HEK293 (cell line): ENCODE results near the gene CASP8.
A peak's percentile ranks its signal among the peaks of the same experiment; 100 is the strongest.

ENCODE experiments used
- CTCF ChIA-PET: fragments of 350-600 bp; formaldehyde crosslinking; extraction: SDS; loops from one replicate; lab custom pipeline; 2021; ENCODE audit warnings: antibody characterized with exemption; lab: Yijun Ruan, JAX
- POLR2A ChIA-PET: fragments of 300-600 bp; formaldehyde crosslinking; extraction: SDS; loops from one replicate; lab custom pipeline; 2020; ENCODE audit warnings: antibody characterized with exemption, inconsistent platforms; lab: Yijun Ruan, JAX
- H3K27ac ChIP-seq: fragments of 200-500 bp; sonication (Bioruptor generic); 2 replicates; pipeline ENCODE4 v1.5.1; 2014; ENCODE audit warnings: low read depth, low read length, control low read depth, inconsistent platforms; ENCODE audit errors: extremely low read depth
- H3K36me3 ChIP-seq, 2 experiments: fragments of 200-500 bp in 1 of 2; sonication (Bioruptor generic) in 1 of 2; 1 replicate in 1 of 2; 2 replicates in 1 of 2; pipeline ENCODE4 v1.5.1; 2014 to 2017; ENCODE audit warnings: inconsistent platforms in 2 of 2, low read length in 2 of 2; ENCODE audit not compliant: control insufficient read depth in 2 of 2, insufficient read depth in 1 of 2
- H3K4me1 ChIP-seq: fragments of 200-500 bp; sonication (Bioruptor generic); 2 replicates; pipeline ENCODE4 v1.5.1; 2014; ENCODE audit warnings: mild to moderate bottlenecking, low read length, inconsistent platforms; ENCODE audit not compliant: control insufficient read depth, insufficient read depth
- H3K4me3 ChIP-seq: 2 replicates; pipeline ENCODE4 v1.5.1; 2011; ENCODE audit warnings: low read depth, mild to moderate bottlenecking, control low read depth, low read length, moderate library complexity
- H3K9me3 ChIP-seq: fragments of 200-500 bp; sonication (Bioruptor generic); 2 replicates; pipeline ENCODE4 v1.5.1; 2014; ENCODE audit warnings: low read depth, low read length, inconsistent platforms; ENCODE audit not compliant: control insufficient read depth, insufficient read depth
- FEZF1 ChIP-seq: fragments of 450-650 bp; formaldehyde crosslinking; IDR thresholded peaks from 2 replicates; pipeline ENCODE4 v1.5.1; 2016; ENCODE audit warnings: missing biosample characterization, missing genetic modification characterization
- GLI4 ChIP-seq: fragments of 450-650 bp; formaldehyde crosslinking; IDR thresholded peaks from 2 replicates; pipeline ENCODE4 v1.5.1; 2016; ENCODE audit warnings: missing biosample characterization, missing genetic modification characterization
- KLF1 ChIP-seq: fragments of 450-650 bp; formaldehyde crosslinking; IDR thresholded peaks from 2 replicates; pipeline ENCODE4 v1.5.1; 2016; ENCODE audit warnings: missing biosample characterization, missing genetic modification characterization
- MYNN ChIP-seq: fragments of 450-650 bp; formaldehyde crosslinking; IDR thresholded peaks from 2 replicates; pipeline ENCODE4 v1.5.1; 2016; ENCODE audit warnings: missing biosample characterization, missing genetic modification characterization, borderline replicate concordance
- ZNF140 ChIP-seq: fragments of 450-650 bp; formaldehyde crosslinking; IDR thresholded peaks from 2 replicates; pipeline ENCODE4 v1.5.1; 2016; ENCODE audit warnings: missing biosample characterization, missing genetic modification characterization
- ZNF221 ChIP-seq: fragments of 450-650 bp; formaldehyde crosslinking; IDR thresholded peaks from 2 replicates; pipeline ENCODE4 v1.5.1; 2017; ENCODE audit warnings: missing biosample characterization, missing genetic modification characterization, borderline replicate concordance
- ZNF398 ChIP-seq: fragments of 450-650 bp; formaldehyde crosslinking; IDR thresholded peaks from 2 replicates; pipeline ENCODE4 v1.5.1; 2017; ENCODE audit warnings: missing biosample characterization, missing genetic modification characterization
- ZNF416 ChIP-seq: fragments of 450-650 bp; formaldehyde crosslinking; IDR thresholded peaks from 2 replicates; pipeline ENCODE4 v1.5.1; 2016; ENCODE audit warnings: missing biosample characterization, missing genetic modification characterization
- ZNF518A ChIP-seq: fragments of 450-650 bp; formaldehyde crosslinking; conservative IDR thresholded peaks from 2 replicates; pipeline ENCODE4 v1.5.1; 2016; ENCODE audit warnings: low read depth, missing biosample characterization, missing genetic modification characterization
- ZNF600 ChIP-seq: fragments of 450-650 bp; formaldehyde crosslinking; IDR thresholded peaks from 2 replicates; pipeline ENCODE4 v1.5.1; 2016; ENCODE audit warnings: missing biosample characterization, missing genetic modification characterization
- TF ChIP-seq, protein P1 (sequence below): fragments of 450-650 bp; formaldehyde crosslinking; IDR thresholded peaks from 2 replicates; pipeline ENCODE4 v1.5.1; 2017; ENCODE audit warnings: missing biosample characterization, missing genetic modification characterization

The CASP8 gene

DNA sequence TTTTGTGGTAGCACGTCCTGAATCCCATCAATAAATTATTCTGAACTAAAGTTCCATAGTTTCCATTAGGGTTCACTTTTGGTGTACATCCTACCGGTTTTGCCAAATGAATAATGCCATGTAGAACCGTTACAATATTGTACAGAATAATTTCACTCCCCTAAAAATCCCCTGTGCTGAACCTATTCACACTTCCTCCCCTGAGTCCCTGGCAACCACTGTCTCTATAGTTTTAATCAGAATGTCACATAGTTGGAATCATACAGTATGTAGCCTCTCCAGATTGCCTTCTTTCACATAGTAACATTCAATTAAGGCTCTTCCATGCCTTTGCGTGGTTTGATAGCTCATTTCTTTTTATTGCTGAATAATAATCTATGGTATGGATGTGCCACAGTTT is 9.6 kb upstream of the CASP8 start:
- CTCF ChIA-PET = no interaction called here
- no peak overlapping the region for H3K27ac ChIP-seq
- H3K9me3 ChIP-seq = no peaks in the 10 kb centered on the region
- POLR2A ChIA-PET = no interaction called here
- no peaks in the 10 kb centered on the region for H3K36me3 ChIP-seq
- TF ChIP-seq ZNF416 (tag by site-specific recombination) (no peak), ZNF398 (tag by site-specific recombination) (no peak), MYNN (tag by site-specific recombination) (no peak)
- TF ChIP-seq, all 188 proteins: peak for 0
- Histone ChIP-seq H3K4me1 (no peaks in the 10 kb centered on the region), H3K4me3 (no peak overlapping the region)

DNA sequence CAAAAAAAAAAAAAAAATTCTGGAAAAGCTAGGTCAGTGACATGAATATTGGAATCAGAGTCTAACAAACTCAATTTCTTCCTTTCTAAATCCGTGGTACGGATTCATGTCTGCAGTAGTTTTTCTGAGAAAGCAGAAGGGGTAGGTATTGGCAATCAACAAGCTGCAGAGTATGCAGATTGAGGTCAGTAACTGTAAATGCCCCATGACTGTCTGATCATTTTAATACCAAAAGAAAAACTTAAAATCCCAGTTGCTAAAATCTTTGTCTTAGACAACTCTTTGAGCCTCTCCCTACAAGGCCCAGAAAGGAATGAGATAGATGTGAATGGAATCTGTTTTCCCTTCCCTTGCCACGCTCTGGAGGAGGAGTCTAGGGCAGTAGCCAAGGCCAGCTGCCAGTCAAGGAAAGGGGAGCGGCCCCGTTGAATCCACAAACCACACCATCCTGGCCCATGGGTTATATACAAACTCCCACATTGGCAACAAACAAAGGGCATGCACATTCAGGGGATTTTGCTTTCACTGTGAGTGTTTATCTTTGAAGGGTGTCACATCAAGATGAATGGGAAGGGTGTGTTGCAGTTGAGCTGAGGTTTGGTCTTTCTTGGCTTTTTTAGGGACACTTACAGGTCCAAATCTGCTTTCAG is 6.1 kb upstream of the CASP8 start:
- no peak overlapping the region for H3K27ac ChIP-seq
- CTCF ChIA-PET = interaction anchor here (0.7 to 1.1 kb wide), 2 partner anchors 10 to 22 kb away, joined by 3 read pairs; no protein-coding TSS in a partner anchor
- H3K4me3 ChIP-seq = no peak overlapping the region
- TF ChIP-seq KLF1 (tag by site-specific recombination) = peak; percentile 71
- no peak for TF ChIP-seq ZNF600 (tag by site-specific recombination)
- POLR2A ChIA-PET = no interaction called here
- H3K36me3 ChIP-seq = no peaks in the 10 kb centered on the region
- H3K4me1 ChIP-seq = no peaks in the 10 kb centered on the region
- no peaks in the 10 kb centered on the region for H3K9me3 ChIP-seq

DNA sequence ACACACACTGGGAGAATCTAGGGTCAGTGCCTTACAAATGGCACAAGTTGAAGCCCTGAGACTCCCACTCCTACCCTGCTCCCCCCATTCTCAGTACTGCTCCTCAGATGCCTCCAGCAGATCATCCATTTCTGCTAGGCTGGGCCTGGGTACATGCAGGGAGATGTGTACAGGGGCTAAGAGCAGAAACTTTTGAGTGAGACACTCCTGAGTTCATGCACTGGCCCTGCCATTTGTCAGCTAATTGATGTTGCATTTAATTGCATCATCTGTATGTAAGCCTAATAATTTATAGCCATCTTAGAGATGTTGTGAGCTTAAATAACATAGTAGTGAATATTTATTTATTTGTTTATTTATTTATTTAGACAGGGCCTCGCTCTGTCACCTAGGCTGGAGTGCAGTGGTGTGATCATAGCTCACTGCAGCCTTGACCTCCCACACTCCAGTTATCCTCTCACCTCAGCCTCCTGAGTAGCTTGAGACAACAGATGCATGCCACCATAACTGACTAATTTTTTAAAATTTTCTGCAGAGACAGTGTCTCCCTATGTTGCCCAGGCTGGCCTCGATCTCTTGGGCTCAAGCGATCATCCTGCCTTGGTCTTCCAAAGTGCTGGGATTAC is 4.8 kb upstream of the CASP8 start:
- POLR2A ChIA-PET = no interaction called here
- Histone ChIP-seq H3K4me1 (no peaks in the 10 kb centered on the region), H3K36me3 (no peaks in the 10 kb centered on the region), H3K27ac (no peak overlapping the region)
- CTCF ChIA-PET = interaction anchor here (1.3 kb wide), 1 partner anchor 19 kb away, joined by 5 read pairs; no protein-coding TSS in a partner anchor
- TF ChIP-seq ZNF140 (tag by site-specific recombination) = no peak
- 0 out of 2 replicates have a peak, but pooled peaks have one; percentile 22 for TF ChIP-seq FEZF1
- TF ChIP-seq, all 188 proteins: peak for 1
- H3K9me3 ChIP-seq = no peaks in the 10 kb centered on the region
- H3K4me3 ChIP-seq = no peak overlapping the region

GRCh38 chr2:201256082-201256481 is 4.3 kb upstream of the CASP8 start:
- no peak overlapping the region for H3K27ac ChIP-seq
- H3K4me1 ChIP-seq = no peaks in the 10 kb centered on the region
- no peak overlapping the region for H3K4me3 ChIP-seq
- CTCF ChIA-PET = interaction anchor here (1.3 kb wide), 1 partner anchor 19 kb away, joined by 5 read pairs; no protein-coding TSS in a partner anchor
- TF ChIP-seq ZNF221 (no peak), ZNF518A (tag by site-specific recombination) (no peak), GLI4 (tag by site-specific recombination) (no peak)
- TF ChIP-seq, protein P1, sequence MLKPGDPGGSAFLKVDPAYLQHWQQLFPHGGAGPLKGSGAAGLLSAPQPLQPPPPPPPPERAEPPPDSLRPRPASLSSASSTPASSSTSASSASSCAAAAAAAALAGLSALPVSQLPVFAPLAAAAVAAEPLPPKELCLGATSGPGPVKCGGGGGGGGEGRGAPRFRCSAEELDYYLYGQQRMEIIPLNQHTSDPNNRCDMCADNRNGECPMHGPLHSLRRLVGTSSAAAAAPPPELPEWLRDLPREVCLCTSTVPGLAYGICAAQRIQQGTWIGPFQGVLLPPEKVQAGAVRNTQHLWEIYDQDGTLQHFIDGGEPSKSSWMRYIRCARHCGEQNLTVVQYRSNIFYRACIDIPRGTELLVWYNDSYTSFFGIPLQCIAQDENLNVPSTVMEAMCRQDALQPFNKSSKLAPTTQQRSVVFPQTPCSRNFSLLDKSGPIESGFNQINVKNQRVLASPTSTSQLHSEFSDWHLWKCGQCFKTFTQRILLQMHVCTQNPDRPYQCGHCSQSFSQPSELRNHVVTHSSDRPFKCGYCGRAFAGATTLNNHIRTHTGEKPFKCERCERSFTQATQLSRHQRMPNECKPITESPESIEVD = no peak
- TF ChIP-seq, all 188 proteins: peak for 0
- no peaks in the 10 kb centered on the region for H3K9me3 ChIP-seq
- no peaks in the 10 kb centered on the region for H3K36me3 ChIP-seq
- POLR2A ChIA-PET = no interaction called here
